ENCODE measurements around the gene CDCA4.

DNA sequence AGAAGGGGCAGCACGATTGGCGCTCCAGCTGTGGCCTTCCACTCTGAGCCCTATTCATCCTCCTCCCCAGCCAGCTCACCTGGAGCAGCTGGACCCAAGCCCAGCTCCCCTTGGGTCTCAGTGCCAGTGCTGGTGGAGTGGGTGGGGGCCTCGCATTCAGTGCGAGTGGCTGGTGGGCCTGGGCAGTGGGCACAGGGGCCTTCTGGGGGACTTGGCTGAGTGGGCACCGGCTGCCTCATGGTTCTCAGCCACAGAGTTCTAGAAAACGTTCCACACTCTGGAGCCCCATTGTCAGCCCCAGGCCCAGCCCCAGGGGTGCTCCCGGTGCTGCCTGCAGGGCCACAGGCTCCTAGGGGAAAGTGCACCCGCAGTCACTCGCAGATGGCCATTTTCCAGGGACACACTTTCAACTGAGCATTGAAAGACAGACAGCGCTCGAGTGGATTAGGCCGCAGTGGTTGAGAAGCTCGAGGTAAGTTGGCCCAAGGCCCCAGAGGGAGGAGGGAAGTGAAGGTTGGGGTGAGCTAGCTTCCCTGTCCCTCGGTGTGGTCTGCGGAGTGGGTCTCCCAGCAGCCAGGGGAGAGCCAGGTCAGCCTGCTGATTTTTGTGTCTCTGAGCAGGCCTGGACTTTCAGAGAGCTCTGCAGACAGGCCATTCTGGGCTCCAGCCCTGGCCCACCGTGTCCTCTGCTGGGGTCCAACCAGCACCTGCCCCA is 31.5 kb downstream of the CDCA4 start:
- no peak for TF ChIP-seq EZH2phosphoT487 (IDR thresholded peaks at IDR 0.05; ENCODE audit: insufficient read depth, low read depth)
- TF ChIP-seq EZH2 (IDR thresholded peaks at IDR 0.05; ENCODE audit: insufficient read depth, poor library complexity, severe bottlenecking): no peak
